ENCODE data around the gene CHRM5.

Gene CHRM5

GRCh38 chr15:34084086-34084485, 115.8 kb downstream of the CHRM5 start:
- peak overlapping the region in 1 of 2 donors; percentile 8 for H3K27ac ChIP-seq
- H3K4me3 ChIP-seq = no peak overlapping the region
- no peak for DNase-seq (ENCODE audit: low spot score)
- TF ChIP-seq CTCF (IDR thresholded peaks at IDR 0.05) = no peak

DNA sequence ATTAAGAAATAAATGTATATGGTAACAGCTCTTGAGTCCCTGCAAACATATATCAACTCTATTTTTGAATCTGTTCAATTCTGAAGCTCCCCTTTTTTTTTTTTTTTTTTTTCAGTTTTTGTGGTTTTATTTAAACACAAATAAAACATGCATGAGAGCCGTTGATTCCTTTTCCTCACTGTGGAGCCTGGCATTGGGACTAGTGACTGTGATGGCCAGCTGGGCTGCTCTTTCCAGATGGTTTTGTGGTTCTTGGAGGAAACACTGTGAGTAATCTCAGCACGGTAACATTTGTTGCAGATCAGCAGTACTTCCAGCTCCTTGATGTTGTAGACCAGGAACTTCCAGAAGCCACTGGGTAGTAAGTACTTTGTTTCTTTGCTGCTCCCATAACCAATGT, 117.4 kb downstream of the CHRM5 start:
- DNase-seq (ENCODE audit: low spot score) = no peak
- H3K4me3 ChIP-seq = no peak overlapping the region
- no peak for TF ChIP-seq CTCF (IDR thresholded peaks at IDR 0.05)
- no peak overlapping the region for H3K27ac ChIP-seq

GRCh38 chr15:34099914-34100313, 131.6 kb downstream of the CHRM5 start:
- no peak overlapping the region for H3K4me3 ChIP-seq
- DNase-seq (ENCODE audit: low spot score) = no peak
- no peak overlapping the region for H3K27ac ChIP-seq
- TF ChIP-seq CTCF (IDR thresholded peaks at IDR 0.05) = no peak

GRCh38 chr15:34101366-34102174, 133.3 kb downstream of the CHRM5 start, which contains the start of the genes EMC7 and PGBD4:
Gene EMC7 (minus strand): TSS chr15:34101862. CDS start chr15:34101839, 23 bp downstream.
Gene PGBD4 (plus strand): TSS chr15:34102083. CDS start chr15:34102532, 449 bp downstream.
- peak; percentile 99 for DNase-seq (ENCODE audit: low spot score)
- Histone ChIP-seq H3K4me3 (peak within 1 kb of the TSS; percentile 93), H3K27ac (peak within 1 kb of the TSS; percentile 65 to 88)
- no peak for TF ChIP-seq CTCF (IDR thresholded peaks at IDR 0.05)

DNA sequence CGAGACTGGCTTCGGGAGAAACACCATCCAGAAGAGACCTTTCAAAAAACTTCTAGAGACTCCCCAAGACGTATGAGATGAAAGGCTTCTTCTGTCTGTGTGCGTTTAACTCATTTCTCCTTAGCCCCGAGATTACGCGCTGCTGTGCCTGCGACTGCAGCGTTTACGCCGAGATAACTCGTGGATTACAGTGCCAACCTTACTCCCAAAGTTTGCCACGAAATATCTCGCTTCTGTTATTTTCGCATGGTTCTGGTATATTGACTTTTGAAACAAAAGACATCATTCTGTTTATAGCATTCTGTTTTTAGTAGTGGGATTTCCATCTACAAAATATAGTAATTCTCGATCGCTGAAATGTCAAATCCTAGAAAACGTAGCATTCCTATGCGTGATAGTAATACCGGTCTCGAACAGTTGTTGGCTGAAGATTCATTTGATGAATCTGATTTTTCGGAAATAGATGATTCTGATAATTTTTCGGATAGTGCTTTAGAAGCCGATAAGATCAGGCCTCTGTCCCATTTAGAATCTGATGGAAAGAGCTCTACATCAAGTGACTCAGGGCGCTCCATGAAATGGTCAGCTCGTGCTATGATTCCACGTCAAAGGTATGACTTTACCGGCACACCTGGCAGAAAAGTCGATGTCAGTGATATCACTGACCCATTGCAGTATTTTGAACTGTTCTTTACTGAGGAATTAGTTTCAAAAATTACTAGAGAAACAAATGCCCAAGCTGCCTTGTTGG, 134.1 kb downstream of the CHRM5 start:
- no peak for TF ChIP-seq CTCF (IDR thresholded peaks at IDR 0.05)
- Histone ChIP-seq H3K27ac (peak overlapping the region; percentile 65 to 88), H3K4me3 (peak overlapping the region; percentile 93)
- no peak for DNase-seq (ENCODE audit: low spot score)

- no peak for DNase-seq (ENCODE audit: low spot score)
- Histone ChIP-seq H3K27ac (no peak overlapping the region), H3K4me3 (no peak overlapping the region)
- no peak for TF ChIP-seq CTCF (IDR thresholded peaks at IDR 0.05)
Measured at GRCh38 chr15:34106423-34106822, 138.1 kb downstream of the CHRM5 start.

All from coronary artery (tissue), 2 donors.